Fibroblast of lung (primary cell): Measurements from ENCODE around the gene SCN3A.

Experiments used
- CTCF ChIP-seq, 2 donors: IDR thresholded peaks in 1 of 2; conservative IDR thresholded peaks in 1 of 2; 1 replicate in 1 of 2; 2 replicates in 1 of 2; pipeline ENCODE4 v1.5.1; 2011 to 2012; ENCODE audit warnings: low read length in 2 of 2, control low read depth in 1 of 2, inconsistent platforms in 1 of 2, low read depth in 1 of 2, mild to moderate bottlenecking in 1 of 2
- EZH2 ChIP-seq: IDR thresholded peaks from 2 replicates; pipeline ENCODE4 v1.5.1; 2012; ENCODE audit warnings: low read length, control low read depth, mild to moderate bottlenecking; ENCODE audit errors: missing control alignments

- no peak for TF ChIP-seq EZH2
- TF ChIP-seq CTCF (conservative IDR thresholded peaks at IDR 0.05 in 1 of 2, IDR thresholded peaks at IDR 0.05 in 1 of 2; ENCODE audit: low read depth in 1 of 2, low read length in 2 of 2): no peak
Observed at GRCh38 chr2:165162466-165162865, 41.4 kb downstream of the SCN3A start.
